ENCODE results near the gene CBLIF. TPM values are rescaled to one million over a fixed set of nuclear protein-coding genes. Genes with fewer than 3 reads are reported as not detected.
"Not testable (repeated sequence)": the region's sequence is repeated elsewhere in the genome, so short reads cannot be mapped to it uniquely, and the experiment has no call there.

The CBLIF gene
- polyA plus RNA-seq, 5 donors = not detected

DNA sequence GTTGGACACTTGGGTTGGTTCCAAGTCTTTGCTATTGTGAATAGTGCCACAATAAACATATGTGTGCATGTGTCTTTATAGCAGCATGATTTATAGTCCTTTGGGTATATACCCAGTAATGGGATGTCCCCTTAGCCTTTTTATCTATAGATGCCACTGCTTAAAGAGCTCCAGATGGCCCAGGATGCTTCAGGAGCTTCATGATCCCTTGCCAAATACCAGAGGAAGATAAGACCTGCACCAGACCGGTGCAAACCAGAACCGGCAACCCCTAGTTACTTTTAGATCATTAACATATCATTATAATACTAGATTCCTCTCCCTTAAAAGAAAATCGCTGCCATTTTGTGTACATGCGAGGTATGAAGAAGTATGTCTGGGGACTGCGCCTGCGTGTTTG lies 3.1 kb upstream of the CBLIF start:
- DNase-seq = not testable (repeated sequence)

DNA sequence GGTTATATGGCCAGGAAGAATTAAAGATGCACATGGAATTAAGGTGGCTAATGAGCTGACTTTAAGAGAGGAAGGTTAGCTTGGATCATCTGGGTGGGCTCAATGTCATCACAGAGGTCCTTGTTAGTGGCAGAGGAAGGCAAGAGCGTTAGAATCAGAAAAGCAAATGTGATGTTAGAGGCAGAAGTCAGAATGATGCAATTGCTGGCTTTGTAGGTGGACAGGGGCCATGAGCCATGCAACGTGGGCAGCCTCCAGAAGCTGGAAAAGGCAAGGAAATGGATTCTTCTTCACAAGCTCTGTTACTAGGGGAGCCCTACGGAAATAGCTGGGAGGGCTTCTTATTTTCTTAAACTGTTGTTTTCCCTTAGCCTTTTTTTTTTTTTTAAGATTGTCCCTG lies 2.3 kb upstream of the CBLIF start:
- DNase-seq = no peak

DNA sequence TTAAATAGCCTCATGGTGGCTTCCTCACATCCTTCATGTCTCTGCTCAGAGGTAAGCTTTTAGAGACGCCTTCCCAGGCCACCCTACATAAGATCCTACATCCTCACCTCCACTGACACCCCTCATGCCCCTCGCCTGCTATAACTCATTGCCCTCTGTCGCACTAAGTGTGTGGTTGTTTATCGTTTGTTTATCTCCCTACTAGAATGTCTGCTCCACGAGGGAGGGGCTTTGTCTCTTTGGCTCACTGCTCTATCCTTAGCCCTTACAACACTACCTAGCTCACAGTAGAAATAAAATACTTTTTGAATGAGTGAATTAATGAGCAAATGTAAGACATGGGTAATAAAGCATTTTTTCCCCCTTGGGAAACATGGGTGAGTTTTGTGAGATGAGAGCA lies 1.3 kb upstream of the CBLIF start:
- DNase-seq = no peak

DNA sequence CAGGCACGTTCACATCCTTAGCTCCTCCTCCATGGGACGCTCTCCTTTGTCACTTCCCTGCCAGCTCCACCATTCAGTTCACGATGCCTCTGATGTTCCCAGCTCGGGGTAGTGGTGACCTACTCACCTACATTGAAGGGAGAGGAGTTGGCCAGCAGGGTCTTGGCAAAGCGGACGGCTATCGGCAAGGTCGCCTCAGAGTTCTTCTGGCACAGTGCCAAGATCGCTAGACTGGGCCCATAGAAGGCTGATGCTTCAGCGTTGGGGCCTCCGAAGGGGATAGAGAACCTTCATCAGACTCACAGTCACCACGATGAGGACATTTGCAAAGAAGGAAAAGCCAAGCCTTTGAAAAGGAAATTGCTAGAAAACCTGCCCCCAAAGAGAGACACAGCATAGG lies 3.0 kb downstream of the CBLIF start:
- no peak for DNase-seq

DNA sequence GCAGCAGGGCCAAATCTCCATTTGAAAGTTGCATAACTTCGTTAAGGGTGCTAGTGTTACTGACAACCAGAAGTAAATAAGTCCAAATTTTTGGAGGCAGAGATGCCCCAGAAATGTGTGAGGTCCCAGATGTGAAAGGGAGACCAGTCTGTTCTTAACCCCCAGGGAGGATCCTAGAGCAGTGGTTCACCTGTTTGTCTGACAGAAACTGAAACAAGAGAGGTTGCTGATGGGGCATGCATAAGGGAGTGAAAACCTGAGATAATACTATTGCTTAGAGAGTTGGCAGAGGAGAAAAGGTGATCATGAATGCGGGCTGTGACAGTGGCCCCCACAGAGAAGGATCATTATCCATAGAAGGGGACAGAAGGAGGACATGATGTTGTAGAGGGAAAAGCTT lies 3.8 kb downstream of the CBLIF start:
- no peak for DNase-seq

DNA sequence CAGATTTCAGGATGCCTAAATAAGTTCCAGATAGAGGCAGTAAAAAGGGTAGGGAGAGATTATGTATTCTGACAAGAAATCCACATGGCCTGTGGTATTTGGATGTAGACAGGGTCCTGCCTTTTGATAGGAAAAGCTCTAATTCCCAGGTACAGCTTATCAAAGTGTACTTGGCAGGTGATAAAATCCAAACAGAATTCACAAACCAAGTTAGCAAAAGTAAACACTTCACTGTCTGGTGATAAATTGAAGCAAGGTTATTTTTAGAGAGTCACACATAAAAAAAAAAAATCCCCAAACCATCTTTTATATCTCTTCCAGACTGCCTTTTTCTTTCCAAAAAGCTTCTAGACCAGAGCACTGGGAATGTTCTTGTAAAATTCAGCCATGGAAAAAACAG lies 5.7 kb downstream of the CBLIF start:
- no peak for DNase-seq

DNA sequence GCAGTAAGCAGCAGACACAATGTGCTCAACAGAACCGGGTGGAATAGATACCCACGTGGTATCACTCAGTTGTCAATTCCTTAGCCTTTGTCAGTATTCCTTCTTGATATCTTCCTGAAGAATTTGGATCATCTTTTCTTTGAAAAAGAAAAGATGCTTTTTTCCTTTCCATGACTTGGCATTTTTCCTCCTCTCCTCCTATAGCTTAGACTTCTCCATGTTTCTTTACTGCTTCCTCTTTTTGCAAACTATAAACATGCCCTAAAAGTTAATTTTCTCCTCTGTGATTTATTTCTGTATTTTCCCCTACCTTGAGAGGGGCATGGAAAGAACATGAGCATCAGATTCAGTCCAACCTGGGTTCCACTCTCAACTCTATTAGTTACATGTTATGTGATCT lies 11.7 kb downstream of the CBLIF start:
- no peak for DNase-seq

DNA sequence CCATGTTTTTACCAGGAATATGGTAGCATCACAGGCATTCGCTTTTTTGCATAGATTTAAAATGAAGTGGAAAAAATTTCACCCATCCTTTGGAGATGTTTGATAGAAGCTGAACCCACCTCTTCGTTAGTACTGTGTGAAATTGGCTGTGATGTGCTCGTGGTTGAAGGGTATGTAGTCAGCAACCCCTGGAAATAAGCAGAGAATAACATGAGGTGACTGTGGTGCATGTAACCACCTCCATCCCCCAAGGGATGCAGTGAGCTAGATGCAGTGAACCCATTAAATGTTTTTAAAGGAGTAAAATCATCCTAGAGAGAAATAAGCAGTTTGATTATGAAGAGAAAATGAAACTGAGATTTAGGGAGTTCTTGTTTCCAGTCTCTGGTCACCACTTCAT lies 15.9 kb downstream of the CBLIF start:
- no peak for DNase-seq

DNA sequence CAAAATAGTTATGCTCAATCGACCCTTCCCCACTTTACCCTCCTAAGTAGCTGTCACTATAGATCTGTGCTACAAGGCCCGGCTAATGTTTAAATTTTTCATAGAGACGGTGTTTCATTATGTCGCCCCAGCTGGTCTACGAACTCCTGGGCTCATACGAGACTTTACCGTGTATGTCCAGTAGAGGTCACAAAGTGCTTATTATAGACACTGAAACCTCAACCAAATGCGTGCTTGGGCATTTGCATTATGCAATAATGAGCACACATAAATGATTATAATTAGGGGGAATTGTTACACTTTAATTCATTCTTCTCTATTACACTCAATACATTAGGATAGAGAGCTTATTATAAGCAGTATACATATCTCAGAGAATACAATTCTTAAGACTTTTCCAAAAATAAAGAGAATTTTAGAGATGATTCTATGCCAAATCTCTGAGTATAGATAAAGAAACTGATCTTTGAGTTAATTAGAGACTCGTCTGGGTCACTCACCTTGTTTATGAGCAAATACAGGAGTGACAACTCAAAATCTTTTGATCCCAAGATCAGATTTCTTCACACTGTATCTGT lies 22.2 kb downstream of the CBLIF start:
- peak in 1 of 2 donors; percentile 15 for DNase-seq

DNA sequence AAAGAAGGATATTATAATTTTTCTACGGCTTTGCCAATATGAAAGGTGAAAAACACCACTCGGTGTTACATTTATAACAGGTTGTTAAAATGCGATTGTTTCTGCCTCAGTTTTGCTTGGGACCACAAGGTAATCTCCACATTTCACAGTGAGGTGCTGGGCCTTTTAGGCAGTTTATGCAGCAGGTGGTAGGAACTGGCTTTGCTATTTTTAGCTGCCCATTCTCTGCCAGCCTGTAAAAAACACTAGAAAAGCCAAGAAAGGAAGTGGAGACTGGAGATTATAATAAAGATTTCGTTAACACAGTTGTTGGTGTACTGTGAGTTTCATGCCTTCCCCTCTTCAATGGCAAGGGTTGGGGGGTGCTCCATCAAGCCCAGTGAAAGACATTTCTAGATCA lies 26.7 kb downstream of the CBLIF start:
- DNase-seq = no peak

DNA sequence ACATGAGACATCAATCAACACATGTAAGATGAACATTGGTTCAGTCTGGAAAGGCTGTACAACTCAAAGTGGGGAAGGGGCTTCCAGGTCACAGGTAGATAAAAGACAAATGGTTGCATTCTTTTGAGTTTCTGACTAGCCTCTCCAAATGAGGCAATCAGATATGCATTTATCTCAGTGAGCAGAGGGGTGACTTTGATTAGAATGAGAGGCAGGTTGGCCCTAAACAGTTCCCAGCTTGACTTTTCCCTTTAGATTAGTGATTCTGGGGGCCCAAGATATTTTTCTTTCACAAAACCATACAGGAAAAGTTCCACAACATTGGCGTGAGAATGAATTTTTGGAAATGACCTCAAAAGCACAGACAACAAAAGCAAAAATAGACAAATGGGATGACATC lies 28.9 kb downstream of the CBLIF start:
- not testable (repeated sequence) for DNase-seq

DNA sequence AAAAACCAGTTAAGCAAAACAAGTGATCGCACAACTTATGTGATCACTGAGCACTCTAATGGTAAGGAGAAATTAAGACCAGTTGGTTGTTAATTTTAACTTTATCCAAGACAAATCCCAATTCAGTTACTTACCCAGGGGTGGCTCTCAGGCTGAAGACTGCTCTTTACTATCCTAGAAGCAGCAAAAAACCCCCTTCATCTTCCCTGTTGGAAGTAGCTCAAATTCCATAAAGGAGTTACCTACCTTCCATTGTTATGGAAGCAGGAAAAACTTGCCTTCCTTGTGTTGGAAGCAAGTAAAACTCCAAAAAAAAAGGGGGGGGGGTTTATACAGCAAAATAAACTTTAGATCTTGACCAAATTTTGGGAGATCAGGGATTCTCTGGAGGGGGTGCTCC lies 29.5 kb downstream of the CBLIF start:
- no peak for DNase-seq

DNA sequence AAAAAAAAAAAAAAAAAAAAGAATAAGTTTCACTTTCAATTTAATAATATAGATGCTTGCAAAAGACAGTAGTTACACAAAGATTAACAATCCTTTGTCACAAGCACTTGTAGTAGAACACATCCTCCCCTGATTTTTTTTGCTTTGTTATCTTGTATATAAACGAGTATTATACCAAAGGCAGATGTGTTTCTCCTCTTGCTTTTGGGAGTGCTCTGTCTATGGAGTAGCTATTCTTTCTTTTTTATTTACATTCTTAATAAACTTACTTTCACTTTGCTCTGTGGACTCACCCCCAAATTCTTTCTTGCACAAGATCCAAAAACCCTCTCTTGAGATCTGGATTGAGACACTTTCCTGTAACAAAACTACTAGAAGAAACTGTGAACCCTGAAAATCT lies 31.3 kb downstream of the CBLIF start:
- no peak for DNase-seq

DNA sequence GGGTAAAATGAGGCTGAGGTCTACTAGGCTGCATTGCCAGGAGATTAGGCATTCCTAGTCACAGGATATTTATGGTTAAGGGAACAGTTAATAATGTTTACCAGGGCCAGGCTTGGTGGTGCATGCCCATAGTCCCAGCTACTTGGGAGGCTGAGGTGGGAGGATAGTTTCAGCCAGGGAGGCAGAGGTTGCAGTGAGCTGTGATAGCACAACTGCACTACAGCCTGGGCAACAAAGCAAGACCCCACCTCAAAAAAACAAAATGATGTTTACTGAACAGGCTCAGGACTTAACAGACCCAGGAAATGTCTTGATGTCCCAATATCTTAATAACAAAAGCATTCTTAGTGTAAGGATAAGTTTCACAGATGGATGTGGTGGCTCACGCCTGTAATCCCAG lies 31.9 kb downstream of the CBLIF start:
- no peak for DNase-seq

DNA sequence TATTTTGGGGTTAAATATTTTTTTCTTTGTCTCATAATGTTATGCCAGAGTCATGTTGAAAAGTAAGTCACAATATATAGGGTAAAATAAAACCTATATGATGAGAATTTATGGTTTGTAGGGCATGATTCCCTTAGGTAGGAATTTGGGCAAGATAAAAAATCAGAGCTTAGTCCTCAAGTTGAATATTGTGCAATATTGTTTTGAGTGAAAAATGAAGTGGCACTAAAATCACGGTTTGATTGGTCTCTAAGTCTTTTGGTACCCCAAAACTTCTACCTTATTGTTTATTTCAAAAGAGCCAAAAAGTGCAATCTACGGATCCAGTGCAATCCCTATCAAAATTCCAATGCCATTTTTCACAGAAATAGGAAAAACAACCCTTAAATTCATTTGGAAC lies 33.1 kb downstream of the CBLIF start:
- DNase-seq = no peak

DNA sequence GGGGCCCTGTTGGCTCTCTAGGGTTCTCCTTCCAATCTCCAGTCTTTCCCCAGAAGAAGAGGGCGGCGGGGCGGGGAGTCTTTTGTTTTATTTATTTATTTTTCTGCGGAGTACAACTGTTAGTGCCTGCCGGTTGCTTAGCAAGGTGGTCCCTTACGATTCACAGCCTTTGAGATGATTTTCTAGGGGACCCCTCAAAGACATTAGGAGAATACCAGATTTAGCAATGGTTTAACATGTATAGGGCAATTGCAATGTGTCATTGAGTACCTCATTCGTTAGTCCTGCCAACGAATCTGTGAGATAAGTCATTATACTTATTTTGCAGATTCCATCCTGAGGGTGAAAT lies 34.4 kb downstream of the CBLIF start:
- DNase-seq = no peak

DNA sequence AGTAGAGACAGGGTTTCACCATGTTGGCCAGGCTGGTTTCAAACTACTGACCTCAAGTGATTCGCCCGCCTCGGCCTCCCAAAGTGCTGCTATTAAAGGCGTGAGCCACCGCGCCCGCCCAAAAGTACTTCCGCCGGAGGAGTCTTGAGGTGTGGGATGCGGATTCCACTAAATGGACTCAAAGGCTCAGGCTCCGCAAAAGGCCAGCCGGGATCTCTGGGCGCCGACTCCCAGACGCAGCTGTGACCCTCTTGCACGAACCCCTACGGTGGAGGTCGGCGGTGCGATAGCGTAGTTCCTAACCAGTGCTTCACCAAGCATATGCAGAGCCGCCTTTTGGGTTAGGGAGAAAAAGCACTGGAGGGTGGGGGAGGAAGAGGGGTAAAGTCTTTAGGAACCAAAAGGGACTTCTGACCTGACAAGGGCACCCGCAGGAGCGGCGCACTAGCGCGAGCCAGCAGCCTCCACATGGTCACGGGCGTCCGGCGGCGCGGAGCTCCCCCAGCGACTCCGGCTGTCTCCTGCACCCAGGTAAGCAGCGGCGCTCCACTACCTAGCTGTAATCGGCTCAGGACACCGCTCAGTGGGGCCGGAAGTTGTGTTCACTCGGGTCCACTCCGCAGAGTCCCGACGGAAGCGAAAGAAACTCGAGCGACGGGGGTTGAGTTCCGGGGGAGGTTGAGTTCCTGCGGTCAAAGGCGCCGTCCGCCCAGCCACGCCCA lies 34.9 kb downstream of the CBLIF start, which contains the start of gene MRPL16:
TSS of gene MRPL16 (minus strand) at position 590 of the 722 bp plus-strand sequence. CDS start at position 470, 120 bp downstream.
- peak; percentile 83 to 86 for DNase-seq

DNA sequence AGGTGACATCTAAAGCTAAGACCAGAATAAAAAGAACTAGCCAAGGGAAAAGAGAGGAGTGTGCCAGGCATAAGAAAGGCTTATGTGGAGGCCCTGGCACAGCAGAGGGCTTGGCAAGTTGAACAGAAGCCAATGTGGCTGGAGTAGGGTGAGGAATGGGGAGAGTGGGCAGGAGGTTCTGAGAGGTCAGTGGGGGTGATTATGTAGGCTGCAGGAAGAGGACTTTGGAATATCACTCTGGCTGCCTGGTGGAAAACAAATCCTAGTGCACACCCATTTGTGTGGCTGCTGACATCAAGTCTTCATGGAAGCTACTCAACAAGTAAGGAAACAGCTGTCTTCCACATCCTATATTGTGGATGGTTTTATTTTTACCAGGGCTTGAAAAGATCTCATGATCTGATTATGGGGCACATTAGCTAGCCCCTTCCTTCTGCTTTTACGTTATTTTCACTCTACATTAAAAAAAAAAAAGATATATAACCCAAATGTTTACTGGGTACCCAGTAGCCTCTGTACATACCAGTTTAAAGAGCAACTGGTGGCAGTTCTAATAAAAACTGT lies 38.2 kb downstream of the CBLIF start:
- no peak for DNase-seq

DNA sequence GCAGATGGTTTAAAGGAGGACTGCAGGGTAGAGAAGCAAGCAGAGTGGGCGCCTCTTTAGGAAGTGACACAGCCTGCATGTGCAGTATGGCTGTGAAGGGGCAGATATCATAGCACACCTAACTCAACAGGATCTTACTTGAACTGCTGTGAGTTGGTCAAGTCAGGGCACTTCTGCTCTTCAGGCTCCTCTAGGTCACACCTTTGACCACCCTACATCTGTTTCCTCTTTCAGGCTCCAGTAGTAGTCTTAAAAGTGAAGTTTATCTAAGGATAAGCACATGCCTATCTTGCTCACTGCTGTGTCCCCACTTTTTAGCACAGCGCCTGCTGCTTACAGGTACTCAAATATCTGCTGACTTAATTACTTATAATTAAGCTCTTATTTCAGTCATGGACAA lies 41.2 kb downstream of the CBLIF start:
- no peak for DNase-seq

DNA sequence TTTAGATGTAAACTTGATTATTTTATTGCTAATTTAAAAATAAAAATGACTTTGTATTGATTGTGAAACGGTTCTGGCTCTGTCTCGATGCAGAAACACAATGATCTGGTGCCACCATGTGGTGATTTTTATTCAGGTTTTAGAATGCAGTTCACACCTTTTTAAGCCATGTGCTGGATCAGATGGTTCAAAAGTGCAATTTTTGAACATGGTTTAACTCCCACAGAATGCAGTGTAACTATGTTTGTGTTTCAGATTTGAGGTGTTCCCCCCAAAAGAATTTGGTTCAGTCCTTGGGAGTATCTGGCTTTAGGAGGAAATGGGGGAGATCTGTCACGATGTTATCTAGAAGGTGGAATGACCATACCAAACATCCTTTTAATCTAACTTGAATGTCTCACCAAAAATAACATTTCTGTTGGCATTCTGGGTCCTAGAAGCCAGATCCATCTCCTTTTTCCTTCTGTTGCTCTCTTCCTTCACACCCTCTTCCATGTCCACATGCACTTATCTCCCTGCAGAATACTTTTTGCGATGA lies 42.6 kb downstream of the CBLIF start:
- peak; percentile 38 to 56 for DNase-seq

DNA sequence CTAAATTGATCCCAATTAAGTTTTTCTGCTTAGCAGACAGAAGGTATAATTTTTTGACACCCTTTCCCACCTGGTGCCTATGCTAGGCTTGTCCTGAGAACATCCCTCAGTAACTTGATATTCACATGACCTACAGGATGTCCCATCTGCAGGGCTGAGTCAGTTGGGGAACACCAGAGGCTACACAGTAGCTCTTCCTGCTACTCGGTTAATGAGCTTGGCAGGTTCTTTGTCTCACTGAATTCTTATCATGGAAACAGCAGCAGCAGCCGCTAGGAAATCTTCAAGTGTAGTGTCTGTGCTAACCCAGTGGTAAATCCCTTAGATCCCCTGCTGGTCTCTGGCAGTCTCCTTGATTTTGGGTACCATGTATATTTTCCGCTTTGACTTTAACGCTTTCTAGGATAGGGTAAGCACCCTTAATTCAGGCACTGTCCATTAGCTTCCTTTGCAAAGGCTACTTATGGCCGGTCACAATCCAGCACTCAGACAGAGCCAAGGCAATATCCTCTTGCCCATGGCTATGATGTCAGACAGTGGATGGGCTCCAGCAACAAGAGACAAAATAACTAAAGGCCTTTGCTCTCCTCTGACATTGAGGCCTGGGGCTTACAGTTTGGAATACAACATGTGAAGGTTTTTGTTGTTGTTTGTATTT lies 43.2 kb downstream of the CBLIF start:
- no peak for DNase-seq

DNA sequence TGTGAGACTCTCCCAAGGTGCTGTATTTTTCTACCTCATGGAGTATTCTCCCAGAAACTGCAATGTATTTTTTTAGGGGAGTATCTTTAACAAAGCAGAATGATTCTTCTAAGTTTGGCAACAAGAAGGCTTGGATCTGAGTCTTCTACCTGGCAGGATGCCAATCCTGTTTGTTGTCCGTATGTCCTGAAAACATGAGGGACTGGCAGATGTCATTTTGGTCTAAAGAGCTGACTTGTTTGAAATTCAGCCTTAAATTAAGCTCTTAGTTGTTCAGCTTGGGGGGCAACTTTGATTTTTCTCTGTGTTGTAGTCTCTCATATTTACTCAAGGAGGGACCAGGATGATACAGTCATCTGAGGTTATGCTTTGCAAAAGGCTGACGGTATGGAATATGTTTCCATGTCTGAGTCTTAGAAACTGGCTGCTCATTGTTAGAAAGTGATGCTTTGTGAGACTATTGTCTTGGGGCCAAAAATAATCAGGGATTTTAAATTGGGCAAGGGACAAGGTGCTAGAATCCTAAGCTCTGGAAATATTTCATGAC lies 44.1 kb downstream of the CBLIF start:
- DNase-seq = no peak

Data from right lung (tissue), 5 donors.